ENCODE measurements around the gene PTPRT.

The PTPRT gene

DNA sequence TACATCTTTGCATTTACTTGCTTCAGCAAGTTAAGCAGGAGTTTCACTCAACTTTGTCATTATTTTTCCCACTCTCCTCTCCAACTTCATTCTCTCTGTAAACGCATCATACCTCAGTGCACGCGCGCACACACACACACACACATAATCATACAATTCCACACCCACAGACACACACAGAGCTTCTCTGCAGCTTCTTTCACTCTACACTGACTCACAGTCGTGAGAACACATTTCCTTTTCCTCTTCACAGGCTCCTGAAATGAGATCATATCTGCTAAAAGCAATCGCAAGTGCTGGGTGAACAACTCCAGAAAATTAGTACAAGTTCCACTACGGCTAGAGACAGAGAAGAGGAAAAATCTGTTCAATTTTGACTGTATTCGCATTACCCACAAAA, 215.4 kb downstream of the PTPRT start:
- no peak for DNase-seq (ENCODE audit: low read depth in 2 of 2)

DNA sequence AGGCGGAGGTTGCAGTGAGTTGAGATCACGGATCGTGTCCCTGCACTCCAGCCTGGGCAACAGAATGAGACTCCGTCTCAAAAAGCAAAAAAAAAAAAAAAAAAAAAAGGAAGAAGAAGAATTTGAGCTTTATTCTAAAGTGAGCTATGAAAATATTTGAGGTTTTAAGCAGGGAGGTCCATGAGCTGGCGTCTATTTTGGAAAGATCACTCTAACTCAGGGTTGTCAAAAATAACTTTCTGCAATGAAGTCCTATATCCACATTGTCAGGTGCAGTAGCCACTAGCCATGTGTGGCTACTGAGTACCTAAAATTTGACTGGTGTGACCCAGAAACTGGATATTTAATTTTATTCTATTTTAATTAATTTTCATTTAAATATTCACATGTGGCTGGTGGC, 217.1 kb downstream of the PTPRT start:
- DNase-seq (ENCODE audit: low read depth in 2 of 2) = no peak

- no peak for DNase-seq (ENCODE audit: low read depth in 2 of 2)
Observed at GRCh38 chr20:42968746-42969145, 221.0 kb downstream of the PTPRT start.

GRCh38 chr20:42963796-42964195, 225.9 kb downstream of the PTPRT start:
- DNase-seq (ENCODE audit: low read depth in 2 of 2) = no peak

DNA sequence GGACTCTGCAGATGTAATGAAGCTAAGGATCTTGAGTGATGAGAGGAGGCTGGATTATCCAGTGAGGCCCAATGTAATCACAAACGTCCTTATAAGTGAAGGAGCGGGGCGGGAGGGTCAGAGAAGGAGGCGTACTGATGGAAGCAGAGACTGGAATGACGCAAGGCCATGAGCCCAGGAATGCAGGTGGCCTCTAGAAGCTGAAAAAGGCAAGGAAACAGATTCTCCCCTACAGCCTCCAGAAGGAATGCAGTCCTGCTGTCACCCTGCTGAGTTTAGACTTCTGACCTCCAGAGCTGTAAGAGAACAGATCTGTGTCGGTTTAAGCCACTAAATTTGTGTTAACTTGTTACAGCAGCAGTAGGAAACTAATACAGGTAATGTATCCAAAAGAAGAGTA, 227.9 kb downstream of the PTPRT start:
- DNase-seq (ENCODE audit: low read depth in 2 of 2) = no peak

DNA sequence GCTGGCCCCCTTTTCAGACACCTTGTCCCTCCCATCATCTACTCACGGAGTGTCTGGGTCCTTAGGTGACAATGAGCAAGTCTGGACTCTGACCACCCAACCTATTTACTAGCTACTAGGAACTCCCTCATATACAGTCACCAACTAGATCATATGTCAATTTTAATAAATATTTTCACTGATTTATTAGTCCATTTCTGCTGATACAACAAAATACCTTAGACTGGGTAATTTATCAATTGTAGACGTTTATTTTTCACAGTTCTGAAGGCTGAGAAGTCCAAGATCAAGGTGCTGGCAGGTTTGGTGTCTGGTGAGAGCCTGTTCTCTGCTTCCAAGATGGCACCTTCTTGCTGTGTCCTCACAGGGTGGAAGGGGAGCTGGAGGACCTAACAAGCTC, 229.7 kb downstream of the PTPRT start:
- DNase-seq (ENCODE audit: low read depth in 2 of 2) = no peak

GRCh38 chr20:42958367-42959069, 231.2 kb downstream of the PTPRT start:
- no peak for DNase-seq (ENCODE audit: low read depth in 2 of 2)

DNA sequence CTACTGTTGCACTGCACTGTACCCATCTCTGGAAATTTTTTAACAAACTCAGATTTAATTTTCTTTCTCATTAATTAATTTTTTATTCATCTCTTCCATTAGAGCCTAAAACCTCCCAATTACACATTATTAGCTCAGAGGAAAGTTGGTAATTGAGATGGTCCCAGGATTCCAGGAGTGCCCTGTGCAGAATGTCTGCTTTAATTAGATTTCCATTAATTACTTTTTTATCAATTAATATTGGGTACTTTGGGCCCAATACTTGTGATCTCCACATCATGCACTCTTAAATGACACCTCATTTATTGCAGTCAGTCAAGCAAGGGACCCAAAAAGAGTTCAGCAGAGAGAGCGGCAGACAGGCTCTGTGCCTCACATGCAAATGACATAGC, 232.0 kb downstream of the PTPRT start:
- DNase-seq (ENCODE audit: low read depth in 2 of 2) = no peak

- DNase-seq (ENCODE audit: low read depth in 2 of 2) = no peak
Observed at GRCh38 chr20:42957018-42957703, 232.5 kb downstream of the PTPRT start.

DNA sequence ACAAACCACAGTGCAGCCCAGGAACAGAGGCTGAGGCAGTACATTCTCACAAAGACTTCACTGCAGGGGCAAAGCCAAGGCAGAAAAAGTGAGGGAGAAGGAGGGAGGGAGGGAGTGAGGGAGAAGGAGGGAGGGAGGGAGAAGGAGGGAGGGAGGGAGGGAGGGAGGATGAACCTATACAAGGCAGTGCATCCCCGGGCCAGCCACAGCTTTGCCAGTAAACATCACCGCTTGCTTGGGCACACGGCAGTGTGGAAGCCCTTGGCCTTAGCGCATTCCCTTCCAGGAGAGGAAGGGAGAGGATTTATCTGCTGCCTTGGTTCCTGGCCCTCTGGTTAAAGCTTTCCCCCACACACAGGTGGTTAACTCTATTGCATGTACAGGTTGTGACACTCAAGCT, 234.0 kb downstream of the PTPRT start:
- no peak for DNase-seq (ENCODE audit: low read depth in 2 of 2)

DNA sequence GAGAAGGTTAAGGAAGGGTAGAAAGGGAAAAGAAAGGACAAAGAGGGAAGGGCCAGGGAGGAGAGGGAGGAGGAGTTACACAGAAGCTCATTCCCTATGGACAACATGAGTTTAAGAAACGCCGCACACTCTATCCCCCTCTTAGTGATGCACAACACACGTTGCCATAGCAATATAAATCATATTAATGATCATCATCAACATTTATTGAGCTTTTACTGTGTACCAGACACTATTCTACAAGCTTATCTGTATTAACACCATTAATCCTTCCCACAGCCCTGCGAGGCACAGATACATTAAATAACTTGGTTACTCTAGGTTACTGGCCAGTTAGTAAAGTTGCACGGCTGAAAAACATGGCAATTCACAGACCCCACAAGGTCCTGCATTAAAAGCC, 234.8 kb downstream of the PTPRT start:
- no peak for DNase-seq (ENCODE audit: low read depth in 2 of 2)

GRCh38 chr20:42949950-42950349, 239.8 kb downstream of the PTPRT start:
- DNase-seq (ENCODE audit: low read depth in 2 of 2) = no peak

GRCh38 chr20:42945234-42945994, 244.3 kb downstream of the PTPRT start:
- no peak for DNase-seq (ENCODE audit: low read depth in 2 of 2)

GRCh38 chr20:42941629-42942028, 248.1 kb downstream of the PTPRT start:
- no peak for DNase-seq (ENCODE audit: low read depth in 2 of 2)

- no peak for DNase-seq (ENCODE audit: low read depth in 2 of 2)
Observed at GRCh38 chr20:42938441-42939205, 251.1 kb downstream of the PTPRT start.

GRCh38 chr20:42936482-42936881, 253.2 kb downstream of the PTPRT start:
- no peak for DNase-seq (ENCODE audit: low read depth in 2 of 2)

- no peak for DNase-seq (ENCODE audit: low read depth in 2 of 2)
Observed at GRCh38 chr20:42924215-42924614, 265.5 kb downstream of the PTPRT start.

DNA sequence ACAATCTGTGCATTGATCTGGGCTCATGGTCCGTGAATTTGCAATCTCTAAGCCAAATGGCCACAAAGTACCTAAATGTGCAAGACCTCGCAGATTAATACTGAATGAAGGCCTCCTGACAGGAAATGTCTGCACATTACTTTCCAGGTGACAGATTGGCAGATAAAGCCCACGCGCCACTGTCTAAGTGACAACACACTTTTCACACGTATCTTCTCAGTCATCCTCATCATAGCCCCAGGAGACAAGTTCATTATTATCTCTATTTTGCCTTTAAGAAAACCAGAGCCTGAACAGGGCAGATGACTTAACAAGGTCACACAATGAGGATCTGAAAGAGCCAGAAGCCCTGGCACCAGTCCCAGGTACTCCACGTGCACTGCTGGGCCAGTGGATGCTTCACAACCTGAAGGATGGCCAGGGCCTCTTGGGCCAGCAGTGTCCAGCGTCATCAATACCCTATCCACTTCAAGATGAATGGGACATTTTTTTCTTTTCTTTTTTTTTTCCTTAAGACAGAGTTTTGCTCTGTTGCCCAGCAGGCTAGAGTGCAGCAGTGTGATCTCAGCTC, 266.3 kb downstream of the PTPRT start:
- no peak for DNase-seq (ENCODE audit: low read depth in 2 of 2)

- no peak for DNase-seq (ENCODE audit: low read depth in 2 of 2)
Observed at GRCh38 chr20:42920776-42921175, 268.9 kb downstream of the PTPRT start.

DNA sequence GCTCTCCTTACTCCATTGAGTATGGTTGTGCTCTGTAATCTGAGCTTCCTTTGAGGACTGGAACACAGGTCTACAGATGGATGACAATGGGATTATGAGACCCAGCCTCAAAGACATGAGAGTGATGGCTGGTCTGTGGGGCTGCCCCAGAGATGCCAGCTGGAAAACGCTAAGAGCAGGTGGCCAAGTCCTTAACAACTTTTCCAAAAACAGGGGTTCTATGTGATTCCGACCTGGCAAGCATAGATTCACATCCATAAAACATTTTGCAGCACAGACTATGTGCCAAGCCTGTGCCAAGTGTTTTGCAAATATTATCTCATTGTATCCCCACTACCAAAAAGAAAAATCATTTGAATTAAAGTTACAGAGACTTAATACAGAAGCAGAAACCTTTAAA, 270.4 kb downstream of the PTPRT start:
- no peak for DNase-seq (ENCODE audit: low read depth in 2 of 2)

GRCh38 chr20:42915081-42915480, 274.6 kb downstream of the PTPRT start:
- DNase-seq (ENCODE audit: low read depth in 2 of 2) = no peak

GRCh38 chr20:42914302-42914701, 275.4 kb downstream of the PTPRT start:
- DNase-seq (ENCODE audit: low read depth in 2 of 2) = no peak
